GM19193 (cell line): ENCODE data around the gene TUBB2B.

Source experiments
- POLR2A ChIP-seq: IDR thresholded peaks from 4 replicates; pipeline ENCODE4 v1.6.1; 2011; ENCODE audit not compliant: insufficient read depth, insufficient read length; ENCODE audit errors: extremely low read depth

Gene TUBB2B

GRCh38 chr6:3261921-3262320 is 34.5 kb upstream of the TUBB2B start:
- TF ChIP-seq POLR2A: no peak

- no peak for TF ChIP-seq POLR2A
These were observed 34.0 kb upstream of the TUBB2B start for GRCh38 chr6:3261518-3261820.

GRCh38 chr6:3260772-3261517 is 33.5 kb upstream of the TUBB2B start:
- no peak for TF ChIP-seq POLR2A

- no peak for TF ChIP-seq POLR2A
These were observed 32.8 kb upstream of the TUBB2B start for GRCh38 chr6:3260296-3260695.

- no peak for TF ChIP-seq POLR2A
These were observed 32.1 kb upstream of the TUBB2B start for GRCh38 chr6:3259491-3259958.

GRCh38 chr6:3258720-3259490 is 31.5 kb upstream of the TUBB2B start, which contains the start of gene PSMG4:
TSS of gene PSMG4 (plus strand) at chr6:3258947. CDS start at chr6:3259023, 76 bp downstream.
- peak; percentile 72 for TF ChIP-seq POLR2A

GRCh38 chr6:3258201-3258600 is 30.7 kb upstream of the TUBB2B start:
- no peak for TF ChIP-seq POLR2A

GRCh38 chr6:3253597-3253961 is 26.1 kb upstream of the TUBB2B start:
- TF ChIP-seq POLR2A: no peak

- no peak for TF ChIP-seq POLR2A
These were observed 25.6 kb upstream of the TUBB2B start for GRCh38 chr6:3252861-3253596.

GRCh38 chr6:3252369-3252768 is 24.9 kb upstream of the TUBB2B start:
- no peak for TF ChIP-seq POLR2A

- TF ChIP-seq POLR2A: no peak
These were observed 24.2 kb upstream of the TUBB2B start for GRCh38 chr6:3251462-3252314.

- TF ChIP-seq POLR2A: no peak
These were observed 22.8 kb upstream of the TUBB2B start for GRCh38 chr6:3250231-3250675.

GRCh38 chr6:3249821-3250220 is 22.4 kb upstream of the TUBB2B start:
- no peak for TF ChIP-seq POLR2A

- no peak for TF ChIP-seq POLR2A
These were observed 20.0 kb upstream of the TUBB2B start for GRCh38 chr6:3247255-3248146.

- no peak for TF ChIP-seq POLR2A
These were observed 17.8 kb upstream of the TUBB2B start for GRCh38 chr6:3245216-3245615.
